HepG2 (cell line): ENCODE measurements around the gene LIN28B. TPM values are rescaled to one million over a fixed set of nuclear protein-coding genes. Genes with fewer than 3 reads are reported as not detected.

ENCODE experiments used
- AHDC1 ChIP-seq: sonication (generic); formaldehyde crosslinking; IDR thresholded peaks from 2 replicates; pipeline ENCODE4 v1.5.1; 2020; ENCODE audit warnings: mild to moderate bottlenecking, missing genetic modification reagents, borderline replicate concordance
- CREBL2 ChIP-seq: sonication (generic); formaldehyde crosslinking; IDR thresholded peaks from 2 replicates; pipeline ENCODE4 v1.8.1; 2023; ENCODE audit warnings: missing genetic modification reagents, mild to moderate bottlenecking, borderline replicate concordance
- GABPA ChIP-seq, 2 experiments: IDR thresholded peaks; 2 replicates each; pipeline ENCODE4 v1.6.1; 2011 to 2016; ENCODE audit warnings: low read depth in 2 of 2, low read length in 1 of 2, missing biosample characterization in 1 of 2, missing genetic modification characterization in 1 of 2
- HDAC2 ChIP-seq: sonication (generic); formaldehyde crosslinking; IDR thresholded peaks from 2 replicates; pipeline ENCODE4 v1.4.0; 2020; ENCODE audit warnings: missing genetic modification reagents
- HES4 ChIP-seq: sonication (generic); formaldehyde crosslinking; IDR thresholded peaks from 2 replicates; pipeline ENCODE4 v1.9.0; 2021; ENCODE audit warnings: mild to moderate bottlenecking, missing genetic modification reagents, borderline replicate concordance
- MAFK ChIP-seq, 2 experiments: IDR thresholded peaks in 1 of 2; conservative IDR thresholded peaks in 1 of 2; 2 replicates each; pipeline ENCODE4 v1.6.1; 2011; ENCODE audit warnings: improper control_type of control experiment in 2 of 2, low read length in 2 of 2
- NFE2L1 ChIP-seq: sonication (generic); formaldehyde crosslinking; IDR thresholded peaks from 2 replicates; pipeline ENCODE4 v1.4.0; 2020; ENCODE audit warnings: missing genetic modification reagents, mild to moderate bottlenecking, borderline replicate concordance
- NR2F6 ChIP-seq, 2 experiments: IDR thresholded peaks; 2 replicates each; pipeline ENCODE4 v1.6.1; 2016; ENCODE audit warnings: antibody characterized with exemption in 1 of 2, mild to moderate bottlenecking in 1 of 2
- PRMT3 ChIP-seq: sonication (generic); formaldehyde crosslinking; IDR thresholded peaks from 2 replicates; pipeline ENCODE4 v1.8.1; 2022; ENCODE audit warnings: low read depth, mild to moderate bottlenecking, moderate library complexity, missing genetic modification reagents, borderline replicate concordance
- REST ChIP-seq, 2 experiments: IDR thresholded peaks; 2 replicates each; pipeline ENCODE4 v1.6.1; 2011 to 2012; ENCODE audit warnings: low read length in 2 of 2, borderline replicate concordance in 1 of 2, low read depth in 1 of 2, mild to moderate bottlenecking in 1 of 2, moderate library complexity in 1 of 2
- SOX5 ChIP-seq: IDR thresholded peaks from 2 replicates; pipeline ENCODE4 v1.6.1; 2016; ENCODE audit warnings: borderline replicate concordance
- SOX6 ChIP-seq, 2 experiments: fragments of 450-650 bp in 1 of 2; sonication (generic) in 1 of 2; formaldehyde crosslinking in 1 of 2; IDR thresholded peaks; 2 replicates each; pipeline versions ENCODE4 v1.4.0 to v1.6.1; 2017 to 2020; ENCODE audit warnings: antibody characterized with exemption in 1 of 2, mild to moderate bottlenecking in 1 of 2, missing genetic modification reagents in 1 of 2
- ZBTB20 ChIP-seq: sonication (generic); formaldehyde crosslinking; IDR thresholded peaks from 2 replicates; pipeline ENCODE4 v1.8.1; 2023; ENCODE audit warnings: missing genetic modification reagents, low read depth, mild to moderate bottlenecking, borderline replicate concordance
- ZNF441 ChIP-seq: sonication (generic); formaldehyde crosslinking; IDR thresholded peaks from 2 replicates; pipeline ENCODE4 v1.7.0; 2021; ENCODE audit warnings: missing genetic modification reagents, borderline replicate concordance
- ZNF691 ChIP-seq: sonication (generic); formaldehyde crosslinking; IDR thresholded peaks from 2 replicates; pipeline ENCODE4 v1.4.0; 2020; ENCODE audit warnings: missing genetic modification reagents, low read depth, mild to moderate bottlenecking, borderline replicate concordance
- polyA plus RNA-seq, 8 experiments: library from polyadenylated mRNA; depleted of rRNA in 3 of 8; stranded (reverse) in 7 of 8; unstranded in 1 of 8; fragments of >200 nt; fragmentation: Illumina TruSeq in 4 of 8; extraction: Trizol in 4 of 8; gene quantifications; 2 replicates each; pipeline versions ENCODE4 v1.2.1 to v1.2.3, GENCODE V29; 2011 to 2016; ENCODE audit warnings: low read depth in 4 of 8, missing spikeins in 1 of 8, mixed read lengths in 1 of 8; ENCODE audit not compliant: insufficient read depth in 1 of 8
- total RNA-seq, 5 experiments: library from RNA; depleted of rRNA; stranded (reverse); fragments of >200 nt; fragmentation: Illumina TruSeq; extraction: Trizol; gene quantifications; 2 replicates each; pipeline ENCODE4 v1.2.3, GENCODE V29; 2016; ENCODE audit warnings: low read depth in 1 of 5
- TF ChIP-seq, protein P1 (sequence below): sonication (generic); formaldehyde crosslinking; IDR thresholded peaks from 2 replicates; pipeline ENCODE4 v1.5.1; 2020; ENCODE audit warnings: missing genetic modification reagents, mild to moderate bottlenecking, borderline replicate concordance

The LIN28B gene
- total and polyA plus RNA-seq, 2 of the 13 experiments (the other 11 are each of a cell fraction or from before 2014, with no cell fraction given) = 14.5 to 56.8 TPM

DNA sequence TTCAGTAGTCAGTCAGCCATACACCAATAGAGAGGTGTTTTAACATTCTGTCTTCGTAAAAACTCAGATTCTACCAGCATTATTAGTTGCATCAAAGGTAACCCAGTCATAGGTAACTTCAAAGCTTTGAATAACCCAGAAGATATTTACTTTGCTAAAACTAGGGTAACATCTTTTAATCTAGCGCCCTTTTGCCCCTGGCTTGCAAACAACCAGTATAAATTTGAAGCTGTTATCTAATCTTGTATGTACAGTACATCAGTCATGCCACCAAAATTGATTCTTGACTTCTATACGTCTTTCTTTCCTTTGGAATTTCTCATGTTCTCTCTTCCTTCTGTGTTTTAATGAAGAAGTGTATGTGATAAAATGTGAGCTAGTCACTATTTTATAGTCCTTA lies 109.3 kb downstream of the LIN28B start (continued):
- peak; percentile 91 for TF ChIP-seq NR2F6 (IDR thresholded peaks at IDR 0.05)
- peak; percentile 79 for TF ChIP-seq NR2F6 (CRISPR knock-in tag; IDR thresholded peaks at IDR 0.05)
- TF ChIP-seq CREBL2 (CRISPR knock-in tag) = no peak
- no peak for TF ChIP-seq ZNF691 (CRISPR knock-in tag)
- TF ChIP-seq SOX5 = peak; percentile 26; the same call in 1 of the 2 replicates
- TF ChIP-seq HDAC2 = peak; percentile 71
- TF ChIP-seq SOX6 (IDR thresholded peaks at IDR 0.05) = no peak
- peak; percentile 43; the same call in 1 of the 2 replicates for TF ChIP-seq SOX6 (CRISPR knock-in tag; IDR thresholded peaks at IDR 0.05)
- TF ChIP-seq HES4 (CRISPR knock-in tag) = no peak
- TF ChIP-seq PRMT3 (CRISPR knock-in tag) = no peak
- no peak for TF ChIP-seq MAFK (conservative IDR thresholded peaks at IDR 0.05 in 1 of 2, IDR thresholded peaks at IDR 0.05 in 1 of 2; ENCODE audit: low read length in 2 of 2)
- TF ChIP-seq REST (IDR thresholded peaks at IDR 0.05; ENCODE audit: borderline replicate concordance in 1 of 2, low read depth in 1 of 2, low read length in 2 of 2) = no peak
- TF ChIP-seq ZBTB20 (CRISPR knock-in tag) = peak; percentile 62
- no peak for TF ChIP-seq NFE2L1
- TF ChIP-seq AHDC1 = peak; percentile 78; the same call in 1 of the 2 replicates
- TF ChIP-seq, protein P1, sequence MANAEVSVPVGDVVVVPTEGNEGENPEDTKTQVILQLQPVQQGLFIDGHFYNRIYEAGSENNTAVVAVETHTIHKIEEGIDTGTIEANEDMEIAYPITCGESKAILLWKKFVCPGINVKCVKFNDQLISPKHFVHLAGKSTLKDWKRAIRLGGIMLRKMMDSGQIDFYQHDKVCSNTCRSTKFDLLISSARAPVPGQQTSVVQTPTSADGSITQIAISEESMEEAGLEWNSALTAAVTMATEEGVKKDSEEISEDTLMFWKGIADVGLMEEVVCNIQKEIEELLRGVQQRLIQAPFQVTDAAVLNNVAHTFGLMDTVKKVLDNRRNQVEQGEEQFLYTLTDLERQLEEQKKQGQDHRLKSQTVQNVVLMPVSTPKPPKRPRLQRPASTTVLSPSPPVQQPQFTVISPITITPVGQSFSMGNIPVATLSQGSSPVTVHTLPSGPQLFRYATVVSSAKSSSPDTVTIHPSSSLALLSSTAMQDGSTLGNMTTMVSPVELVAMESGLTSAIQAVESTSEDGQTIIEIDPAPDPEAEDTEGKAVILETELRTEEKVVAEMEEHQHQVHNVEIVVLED (CRISPR knock-in tag) = no peak
- TF ChIP-seq GABPA (IDR thresholded peaks at IDR 0.05; ENCODE audit: low read depth, low read length) = no peak
- TF ChIP-seq GABPA (CRISPR knock-in tag; IDR thresholded peaks at IDR 0.05; ENCODE audit: low read depth) = no peak
- no peak for TF ChIP-seq ZNF441
